SK-N-MC (cell line): ENCODE measurements around the gene ATXN10.

Experiments used
- DNase-seq: peaks from one replicate; pipeline ENCODE4 v3.0.0-alpha.2; 2011; ENCODE audit warnings: low read depth, low spot score
- H3K27ac ChIP-seq: fragments of 200-600 bp; sonication (generic); 2 replicates; pipeline ENCODE4 v1.5.1; 2016; ENCODE audit warnings: mixed run types
- H3K36me3 ChIP-seq: fragments of 200-600 bp; sonication (generic); 2 replicates; pipeline ENCODE4 v1.6.1; 2017; ENCODE audit warnings: antibody characterized with exemption, low read length, mixed read lengths; ENCODE audit not compliant: insufficient read depth
- H3K4me3 ChIP-seq: fragments of 200-600 bp; sonication (generic); 2 replicates; pipeline ENCODE4 v1.5.1; 2016
- H3K9ac ChIP-seq: fragments of 200-600 bp; sonication (generic); 2 replicates; pipeline ENCODE4 v1.8.0; 2017; ENCODE audit warnings: mixed run types, mixed read lengths; ENCODE audit not compliant: insufficient read length
- H3K9me3 ChIP-seq: fragments of 200-600 bp; sonication (generic); 2 replicates; pipeline ENCODE4 v1.6.1; 2017; ENCODE audit warnings: low read depth, mild to moderate bottlenecking, antibody characterized with exemption, low read length, moderate library complexity, mixed read lengths
- EZH2 ChIP-seq: fragments of 200-600 bp; sonication (generic); IDR thresholded peaks from one replicate; pipeline ENCODE4 v1.6.1; 2017; ENCODE audit warnings: antibody characterized with exemption
- FOXP2 ChIP-seq: optimal IDR thresholded peaks from 2 replicates; pipeline ENCODE3; 2011; ENCODE audit warnings: mild to moderate bottlenecking, moderate library complexity; ENCODE audit not compliant: insufficient read depth; ENCODE audit errors: extremely low read length, control extremely low read depth
- POLR2AphosphoS5 ChIP-seq: IDR thresholded peaks from 2 replicates; pipeline ENCODE4 v1.6.1; 2012; ENCODE audit warnings: mild to moderate bottlenecking, low read depth, low read length, borderline replicate concordance

ATXN10 gene

GRCh38 chr22:45805413-45805812 is 133.8 kb downstream of the ATXN10 start:
- no peak for DNase-seq
- no peaks in the 10 kb centered on the region for H3K9me3 ChIP-seq
- no peak overlapping the region for H3K27ac ChIP-seq
- no peak for TF ChIP-seq FOXP2
- TF ChIP-seq POLR2AphosphoS5 = no peak
- TF ChIP-seq EZH2 = no peak
- peaks cover 24% of the 10 kb centered on the region for H3K36me3 ChIP-seq
- no peak overlapping the region for H3K9ac ChIP-seq
- no peak overlapping the region for H3K4me3 ChIP-seq

DNA sequence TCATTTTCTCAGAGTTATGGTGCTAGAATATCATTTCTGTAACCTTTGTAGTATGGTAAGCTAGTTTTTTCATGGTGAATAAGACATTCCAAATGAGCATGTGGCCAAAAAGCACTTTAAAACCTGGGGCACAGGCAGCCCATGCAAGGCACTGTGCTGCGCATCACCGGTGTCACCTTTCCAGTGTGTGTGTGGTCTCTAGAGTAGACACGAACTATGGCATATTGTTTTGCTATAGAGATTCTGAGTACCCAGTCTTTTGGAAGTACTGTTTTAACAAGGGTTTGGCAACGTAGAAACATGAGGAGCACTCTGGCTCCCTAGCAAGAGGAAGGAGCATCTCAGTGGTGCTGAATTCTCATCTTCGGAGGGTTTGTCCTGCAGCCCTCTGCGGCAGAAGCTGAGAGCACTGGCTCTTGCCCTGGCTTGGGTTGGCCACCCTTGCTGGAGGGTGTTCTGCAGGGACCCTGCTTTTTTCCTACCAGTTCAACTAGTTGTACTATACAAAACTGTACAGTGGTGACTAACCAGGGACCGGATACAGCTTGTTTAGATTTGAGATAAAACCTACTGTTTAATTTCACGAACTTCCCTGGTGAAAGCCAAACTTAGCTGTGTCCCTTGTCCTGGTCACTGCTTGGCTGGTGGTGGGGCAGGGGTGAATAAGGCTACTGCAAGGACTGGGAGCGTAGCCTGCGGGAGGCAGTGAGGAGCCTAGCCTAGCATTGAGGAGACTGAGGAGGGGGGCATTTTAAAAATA is 135.7 kb downstream of the ATXN10 start:
- no peak overlapping the region for H3K9ac ChIP-seq
- H3K27ac ChIP-seq = no peak overlapping the region
- H3K4me3 ChIP-seq = no peak overlapping the region
- DNase-seq = no peak
- peaks cover 32% of the 10 kb centered on the region for H3K36me3 ChIP-seq
- no peaks in the 10 kb centered on the region for H3K9me3 ChIP-seq
- TF ChIP-seq POLR2AphosphoS5 = no peak
- TF ChIP-seq EZH2 = no peak
- TF ChIP-seq FOXP2 = no peak

DNA sequence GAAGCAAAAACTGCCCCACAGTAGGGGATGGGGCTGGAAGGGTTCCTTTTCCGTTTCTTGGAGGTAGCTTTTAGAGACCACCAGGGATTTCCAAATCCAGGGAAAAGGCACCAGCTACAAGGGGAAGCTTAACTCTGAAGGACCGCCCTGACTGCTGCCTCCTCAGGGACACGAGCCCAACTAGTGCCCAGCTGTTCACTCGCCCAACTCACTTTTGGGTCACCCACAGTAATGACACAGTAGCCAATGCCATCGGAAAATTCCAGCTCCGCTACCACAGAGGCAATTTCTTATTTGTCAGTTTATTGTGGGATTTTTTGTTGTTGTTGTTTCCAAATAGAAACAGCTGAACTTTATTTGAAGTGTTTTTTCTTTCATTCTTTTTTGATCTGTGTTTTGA is 141.3 kb downstream of the ATXN10 start:
- no peak overlapping the region for H3K9ac ChIP-seq
- no peak overlapping the region for H3K4me3 ChIP-seq
- no peak overlapping the region for H3K27ac ChIP-seq
- no peak for DNase-seq
- peaks cover 36% of the 10 kb centered on the region for H3K36me3 ChIP-seq
- no peaks in the 10 kb centered on the region for H3K9me3 ChIP-seq
- TF ChIP-seq POLR2AphosphoS5 (no peak), FOXP2 (no peak), EZH2 (no peak)

GRCh38 chr22:45814198-45814597 is 142.6 kb downstream of the ATXN10 start:
- H3K4me3 ChIP-seq = no peak overlapping the region
- no peak overlapping the region for H3K9ac ChIP-seq
- peaks cover 25% of the 10 kb centered on the region for H3K36me3 ChIP-seq
- TF ChIP-seq POLR2AphosphoS5 = no peak
- no peak for TF ChIP-seq EZH2
- no peak for TF ChIP-seq FOXP2
- DNase-seq = no peak
- H3K27ac ChIP-seq = no peak overlapping the region
- no peaks in the 10 kb centered on the region for H3K9me3 ChIP-seq

DNA sequence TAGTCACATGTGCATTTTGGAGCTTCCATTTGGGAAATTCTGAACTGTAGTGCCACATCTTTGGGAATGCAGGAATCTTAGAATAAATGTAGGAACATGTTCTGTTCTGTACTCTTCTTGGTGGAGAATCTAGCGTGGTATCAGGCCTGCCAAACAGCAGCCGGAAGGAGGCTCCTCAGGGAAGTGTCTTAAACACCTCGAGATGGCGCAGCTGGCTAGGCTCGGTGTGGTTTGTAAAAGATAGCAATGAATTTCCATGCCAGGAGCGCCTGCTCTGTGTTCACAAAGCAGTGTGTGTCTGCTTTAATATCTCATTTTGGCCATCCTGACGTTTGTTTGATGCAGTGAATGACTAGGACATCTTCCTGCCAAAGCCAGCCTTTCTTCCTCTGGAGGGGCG is 145.1 kb downstream of the ATXN10 start:
- no peaks in the 10 kb centered on the region for H3K9me3 ChIP-seq
- peaks cover 18% of the 10 kb centered on the region; the same call in 1 of the 2 replicates for H3K36me3 ChIP-seq
- H3K9ac ChIP-seq = no peak overlapping the region
- H3K4me3 ChIP-seq = no peak overlapping the region
- no peak for DNase-seq
- TF ChIP-seq FOXP2 = no peak
- no peak for TF ChIP-seq EZH2
- TF ChIP-seq POLR2AphosphoS5 = no peak
- no peak overlapping the region for H3K27ac ChIP-seq

DNA sequence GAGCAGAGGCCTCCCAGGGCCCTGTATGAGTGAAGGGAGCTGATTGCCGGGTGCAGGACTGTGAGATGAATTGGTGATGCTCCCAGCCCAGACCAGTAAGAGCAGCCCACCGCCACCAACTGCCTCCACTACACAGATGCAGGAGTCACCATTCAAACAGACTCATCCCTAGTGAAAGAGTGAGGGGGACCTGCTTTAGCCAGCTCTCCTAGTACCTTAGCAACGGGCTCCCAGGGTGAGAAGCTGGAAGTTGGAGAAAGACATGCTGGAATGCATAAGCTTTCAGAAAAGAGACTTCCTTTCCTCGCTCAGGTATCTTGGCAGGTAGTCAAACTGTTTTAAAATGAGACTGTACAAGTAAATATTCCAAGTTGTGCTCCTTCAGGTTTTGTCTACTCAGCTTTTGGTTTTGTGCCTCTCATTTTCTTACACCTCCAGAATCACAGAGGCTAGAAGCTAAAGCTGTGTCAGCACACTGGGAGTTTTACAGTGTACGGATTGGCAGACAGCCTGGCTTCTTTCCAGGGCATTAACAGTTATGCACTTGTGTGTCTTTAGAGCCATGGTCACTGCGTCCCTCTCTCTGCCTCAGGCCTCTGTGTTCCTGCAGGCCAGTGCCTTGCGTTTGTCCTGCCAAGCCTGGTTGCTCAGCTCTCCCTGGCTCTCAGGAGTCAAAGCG is 146.2 kb downstream of the ATXN10 start:
- H3K27ac ChIP-seq = no peak overlapping the region
- TF ChIP-seq FOXP2 = no peak
- TF ChIP-seq EZH2 = no peak
- no peak for TF ChIP-seq POLR2AphosphoS5
- no peak for DNase-seq
- H3K4me3 ChIP-seq = no peak overlapping the region
- no peaks in the 10 kb centered on the region for H3K9me3 ChIP-seq
- H3K36me3 ChIP-seq = peaks cover 14% of the 10 kb centered on the region; the same call in 1 of the 2 replicates
- H3K9ac ChIP-seq = no peak overlapping the region

DNA sequence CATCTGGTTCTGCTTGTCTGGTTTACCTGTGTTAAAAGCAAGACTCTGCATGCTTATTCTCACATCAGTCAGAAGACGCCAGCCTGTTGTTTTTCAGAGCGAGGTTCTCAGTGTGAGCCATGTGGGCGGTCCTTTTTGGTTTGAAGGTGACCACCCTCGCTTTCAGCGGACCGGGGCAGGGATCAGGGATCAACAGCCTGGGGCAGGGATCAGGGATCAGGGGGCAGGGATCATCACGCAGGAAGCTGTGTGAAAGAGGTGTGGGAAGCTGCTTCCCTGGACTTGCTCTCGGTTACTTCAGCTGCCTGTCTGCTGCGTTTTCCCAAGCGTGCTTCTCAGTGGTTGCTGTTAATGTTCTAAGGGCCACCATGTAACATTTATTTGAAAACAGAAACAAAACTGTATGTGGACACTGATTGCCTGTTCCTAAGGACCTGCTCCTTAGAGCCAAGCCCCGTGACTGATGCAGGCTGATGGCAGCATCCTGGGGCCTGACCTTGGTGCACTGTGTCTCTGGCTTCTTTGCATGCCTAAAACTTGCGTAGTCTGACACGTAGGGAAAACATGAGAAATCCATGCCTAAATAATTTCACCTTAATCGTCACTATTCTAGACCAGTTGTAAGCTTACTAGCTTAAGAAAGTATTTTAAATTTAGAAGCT is 146.9 kb downstream of the ATXN10 start:
- Histone ChIP-seq H3K27ac (no peak overlapping the region), H3K4me3 (no peak overlapping the region), H3K36me3 (peaks cover 16% of the 10 kb centered on the region; the same call in 1 of the 2 replicates), H3K9me3 (no peaks in the 10 kb centered on the region), H3K9ac (no peak overlapping the region)
- no peak for TF ChIP-seq FOXP2
- no peak for TF ChIP-seq POLR2AphosphoS5
- TF ChIP-seq EZH2 = no peak
- no peak for DNase-seq

GRCh38 chr22:45819305-45819704 is 147.7 kb downstream of the ATXN10 start:
- no peak for DNase-seq
- Histone ChIP-seq H3K9me3 (no peaks in the 10 kb centered on the region), H3K9ac (no peak overlapping the region), H3K4me3 (no peak overlapping the region), H3K27ac (no peak overlapping the region), H3K36me3 (peaks cover 19% of the 10 kb centered on the region)
- TF ChIP-seq FOXP2 = no peak
- TF ChIP-seq EZH2 = no peak
- TF ChIP-seq POLR2AphosphoS5 = no peak
